Activated T-cell treated with anti-CD3 and anti-CD28 coated beads, Interleukin-2, amount 50 U/mL, for 48 hours (primary cell): Measurements from ENCODE around the gene RNASE3.
A peak's percentile ranks its signal among the peaks of the same experiment; 100 is the strongest.
"Not testable (repeated sequence)": the region's sequence is repeated elsewhere in the genome, so short reads cannot be mapped to it uniquely, and the experiment has no call there.

Source experiments
- DNase-seq, 2 experiments: peaks; one replicate each; pipeline ENCODE4 v3.0.0-alpha.2; 2020

Gene RNASE3

DNA sequence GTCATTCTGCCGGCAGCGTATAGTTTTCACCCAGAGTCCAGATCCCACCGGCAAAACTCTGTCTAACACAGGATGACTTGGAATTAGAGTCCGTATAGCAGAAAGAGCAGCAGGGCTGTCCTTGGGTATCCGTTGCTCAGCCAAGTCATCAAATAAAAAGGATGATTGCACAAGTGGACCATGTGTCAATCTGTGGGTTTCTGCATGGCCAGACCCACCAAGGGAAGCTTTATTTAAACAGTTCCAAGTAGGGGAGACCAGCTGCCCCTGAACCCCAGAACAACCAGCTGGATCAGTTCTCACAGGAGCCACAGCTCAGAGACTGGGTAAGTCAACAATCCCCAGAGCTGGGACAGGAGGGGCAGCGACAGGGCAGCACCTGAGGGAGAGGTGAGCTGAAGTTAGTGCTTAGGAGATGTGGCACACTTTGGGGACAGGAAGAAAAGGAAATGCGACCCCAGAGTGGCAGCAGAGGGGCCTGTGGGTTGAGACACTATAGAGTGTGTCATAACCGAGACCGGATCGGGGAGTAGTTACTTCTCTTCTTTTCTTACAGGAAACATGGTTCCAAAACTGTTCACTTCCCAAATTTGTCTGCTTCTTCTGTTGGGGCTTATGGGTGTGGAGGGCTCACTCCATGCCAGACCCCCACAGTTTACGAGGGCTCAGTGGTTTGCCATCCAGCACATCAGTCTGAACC, at the start of gene RNASE3:
Gene RNASE3, plus strand, starts transcription at position 260 of the 700 bp plus-strand sequence. Its CDS starts 302 bp downstream, at position 562.
- not testable (repeated sequence) for DNase-seq

DNA sequence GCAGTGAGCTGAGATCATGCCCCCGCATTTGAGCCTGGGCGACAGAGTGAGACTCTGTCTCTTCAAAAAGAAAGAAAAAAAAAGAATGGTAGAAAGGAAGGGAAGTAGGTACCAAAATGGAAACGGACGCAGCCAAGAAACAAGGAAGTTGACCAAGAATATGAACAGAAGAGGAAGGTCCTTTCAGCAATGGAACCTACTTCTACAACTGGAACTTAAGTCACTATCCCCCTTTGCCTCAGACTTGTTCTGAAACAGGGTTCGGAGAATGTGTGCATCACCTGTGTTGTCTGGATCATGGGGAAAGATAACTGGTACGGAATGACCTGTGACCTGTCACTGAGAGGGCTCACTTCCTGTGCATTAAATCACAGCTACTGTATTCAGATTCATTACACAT, 44.6 kb upstream of the RNASE3 start:
- DNase-seq, result no peak

- no peak for DNase-seq
Observed at GRCh38 chr14:20848316-20848954, 42.8 kb upstream of the RNASE3 start.

DNA sequence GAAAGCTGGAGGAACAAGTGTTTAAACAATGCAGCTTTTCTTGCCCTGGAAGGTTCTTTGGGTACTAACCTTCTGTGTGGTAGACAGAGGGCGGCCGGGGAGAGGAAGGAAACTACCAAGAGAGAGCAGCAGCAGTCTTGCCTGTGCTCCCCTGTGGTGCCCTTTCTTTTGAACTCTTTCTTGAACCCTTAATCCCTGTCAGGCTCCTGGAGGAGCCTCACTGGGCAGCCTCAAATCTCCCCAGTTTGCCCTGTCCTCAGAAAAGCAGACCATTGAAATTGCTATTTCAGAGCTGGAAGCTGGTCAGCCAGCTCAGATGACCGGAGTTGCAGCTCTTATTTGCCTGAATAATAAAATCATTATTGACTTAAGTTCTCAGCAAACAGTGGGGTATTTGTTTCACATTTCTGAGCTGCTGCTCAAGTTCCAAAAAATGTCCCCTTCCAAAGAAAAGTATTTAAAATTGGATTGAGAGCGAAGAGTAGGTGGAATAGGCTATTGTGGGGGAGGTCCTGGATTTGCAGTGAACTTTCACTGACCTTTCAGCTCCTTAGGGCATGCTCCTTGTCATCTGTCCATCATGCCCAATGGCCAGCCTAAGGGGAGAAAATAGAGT, 42.1 kb upstream of the RNASE3 start:
- DNase-seq, result no peak

- no peak for DNase-seq
Observed at GRCh38 chr14:20853042-20853441, 38.1 kb upstream of the RNASE3 start.

DNA sequence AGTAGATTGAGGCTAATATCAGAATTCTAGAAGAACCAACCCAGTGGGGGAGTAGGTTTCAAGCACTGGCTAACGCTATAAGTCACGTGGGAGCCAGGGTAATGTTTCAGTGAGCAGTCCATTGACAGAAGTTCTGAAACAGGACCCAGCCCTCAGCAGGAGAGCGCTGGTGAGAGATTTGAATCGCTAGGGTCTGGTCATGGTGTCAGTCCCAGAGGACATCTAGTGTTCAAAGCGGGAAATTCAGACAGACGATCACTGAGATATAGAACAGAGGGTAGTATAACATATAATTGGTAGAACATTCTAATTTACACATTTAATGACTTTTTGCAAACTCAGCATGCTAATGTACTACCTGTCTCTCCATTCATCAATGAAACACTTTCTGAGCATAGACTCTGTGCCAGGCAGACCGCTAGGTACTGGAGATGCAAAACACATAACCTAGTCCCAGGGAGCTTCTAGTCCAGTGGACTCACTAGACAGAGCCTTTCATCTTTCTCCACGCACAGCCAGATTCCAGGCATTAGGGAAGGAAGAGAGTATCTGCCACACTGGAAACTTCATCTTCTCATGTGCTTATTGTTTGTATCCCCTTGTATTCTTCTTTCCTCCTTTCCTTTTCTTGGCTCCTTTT, 35.4 kb upstream of the RNASE3 start:
- DNase-seq, result peak in 1 of 2 experiments; percentile 44

GRCh38 chr14:20857207-20857606, 34.0 kb upstream of the RNASE3 start:
- DNase-seq, result no peak

DNA sequence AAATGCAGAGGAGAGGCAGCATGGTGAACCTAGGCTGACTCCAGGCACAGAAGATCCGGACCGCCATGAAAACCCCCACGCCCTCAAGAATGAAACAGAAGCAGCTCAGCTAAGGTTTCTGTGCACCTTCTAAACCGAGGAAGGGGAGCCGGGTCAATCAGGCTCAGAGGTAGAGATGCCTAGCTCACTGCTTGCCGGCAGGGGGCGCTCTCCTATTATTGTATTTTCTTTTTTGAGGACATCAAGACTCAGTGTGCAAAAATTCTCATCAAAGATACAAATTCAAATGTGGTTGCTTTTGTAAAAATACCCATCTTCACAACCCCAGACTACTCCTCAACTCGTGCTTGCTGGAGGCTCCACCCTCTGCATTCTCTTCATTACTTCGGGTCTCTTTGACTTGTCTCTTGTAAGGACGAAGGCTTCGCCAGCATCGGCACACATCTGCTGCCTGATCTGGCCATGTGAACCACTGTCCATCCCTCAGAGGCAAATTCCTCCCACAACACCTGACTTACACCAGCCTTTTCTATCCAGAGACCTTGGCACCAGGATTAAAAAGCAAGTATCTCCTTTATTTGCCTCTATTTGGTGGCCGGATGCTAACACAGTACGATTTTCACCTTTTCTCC, 33.4 kb upstream of the RNASE3 start:
- peak; percentile 77 for DNase-seq

DNA sequence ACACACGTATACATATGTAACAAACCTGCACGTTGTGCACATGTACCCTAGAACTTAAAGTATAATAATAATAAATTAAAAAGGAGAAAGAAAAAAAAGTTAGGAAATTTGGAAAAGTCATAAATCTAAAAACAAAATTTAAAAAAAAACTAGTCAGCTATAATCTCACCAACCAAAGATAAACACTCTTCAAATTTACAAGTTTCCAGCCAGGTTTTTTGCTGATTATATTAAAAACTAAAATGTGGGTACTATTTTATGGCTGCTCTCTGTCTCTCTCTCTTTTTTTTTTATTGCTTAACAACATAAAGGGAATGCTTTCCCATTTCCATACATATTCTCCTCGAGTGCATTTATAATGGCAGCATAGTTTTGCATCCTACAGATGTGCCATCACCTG, 25.0 kb upstream of the RNASE3 start:
- no peak for DNase-seq

- DNase-seq, result no peak
Observed at GRCh38 chr14:20866963-20867362, 24.2 kb upstream of the RNASE3 start.

- peak; percentile 90 to 91 for DNase-seq
Observed at GRCh38 chr14:20873370-20874177, 17.6 kb upstream of the RNASE3 start.

DNA sequence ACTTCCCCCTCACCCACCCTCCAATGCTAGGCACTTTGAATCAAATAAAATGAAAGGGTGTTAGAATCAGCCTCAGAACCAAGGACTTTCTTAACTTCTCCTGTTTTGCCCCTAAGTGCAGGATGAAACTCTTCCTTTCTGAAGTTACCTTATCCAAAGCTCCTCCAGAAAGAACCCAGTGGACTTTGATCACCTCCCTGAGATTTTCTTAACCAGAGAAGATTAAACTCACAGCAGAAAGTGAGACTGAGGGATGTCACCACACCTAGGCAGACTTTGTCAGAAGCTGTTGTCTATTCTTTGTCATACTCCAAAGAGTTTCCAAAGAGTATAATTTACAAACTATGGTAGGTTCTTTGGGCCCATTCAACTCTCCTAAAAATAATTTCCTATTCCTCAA, 14.2 kb upstream of the RNASE3 start:
- no peak for DNase-seq

DNA sequence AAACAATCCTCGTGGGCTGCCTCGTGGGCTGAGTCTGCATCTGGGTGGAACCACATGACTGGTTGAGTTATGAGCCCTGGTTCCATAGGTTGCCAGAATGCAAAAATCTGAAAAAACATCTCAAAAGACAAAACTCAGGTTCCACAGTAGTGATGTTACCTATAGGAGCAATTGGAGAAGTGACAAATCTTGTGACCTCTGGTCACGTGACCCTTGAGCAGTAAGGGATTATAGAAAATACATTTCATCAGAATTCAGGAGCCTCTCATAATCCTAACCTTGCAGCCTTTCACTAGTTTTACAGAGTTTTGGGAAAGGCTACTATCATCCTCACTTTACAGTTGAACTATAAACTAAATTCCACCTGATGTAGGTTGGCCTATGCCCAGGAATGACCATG, 12.5 kb upstream of the RNASE3 start:
- no peak for DNase-seq

DNA sequence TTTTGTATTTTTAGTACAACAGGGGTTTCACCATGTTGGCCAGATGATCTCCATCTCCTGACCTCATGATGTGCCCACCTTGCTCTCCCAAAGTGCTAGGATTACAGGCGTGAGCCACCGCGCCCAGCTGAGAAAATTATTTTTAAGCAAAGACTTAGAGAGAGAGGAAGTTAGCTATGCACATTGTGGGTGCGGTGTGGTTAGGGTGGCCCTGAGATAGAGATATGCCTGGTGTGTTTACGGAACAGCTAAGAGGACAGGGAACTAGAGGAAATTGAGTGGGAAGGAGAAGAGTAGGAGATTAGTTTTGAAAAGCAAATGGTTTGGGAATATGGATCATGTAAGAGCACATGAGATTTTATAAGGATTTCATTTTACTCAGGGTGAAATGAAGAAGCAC, 10.0 kb upstream of the RNASE3 start:
- not testable (repeated sequence) for DNase-seq

- not testable (repeated sequence) for DNase-seq
Observed at GRCh38 chr14:20882787-20883186, 8.4 kb upstream of the RNASE3 start.

- not testable (repeated sequence) for DNase-seq
Observed at GRCh38 chr14:20888411-20888810, 2.8 kb upstream of the RNASE3 start.

DNA sequence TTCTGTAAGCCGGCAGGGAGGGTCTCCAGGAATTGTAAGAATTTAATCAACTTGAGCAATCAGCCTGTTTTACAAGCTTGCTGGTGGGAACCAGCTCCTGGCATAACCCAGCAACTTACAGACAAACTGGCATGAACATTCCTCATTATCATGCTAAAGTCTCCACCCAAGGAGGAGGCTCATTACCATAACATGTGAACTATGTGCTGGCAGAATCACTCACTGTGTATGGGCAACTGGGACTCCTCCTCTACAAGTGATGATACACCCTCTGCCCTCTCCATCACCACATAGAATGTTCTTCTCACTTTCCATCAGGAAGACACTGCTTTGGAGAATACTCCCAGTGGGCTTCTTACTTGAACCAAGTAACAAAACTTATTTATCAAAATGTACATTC, 4.1 kb downstream of the RNASE3 start:
- DNase-seq, result not testable (repeated sequence)

- DNase-seq, result no peak
Observed at GRCh38 chr14:20904393-20905029, 13.3 kb downstream of the RNASE3 start.

GRCh38 chr14:20905676-20906075, 14.5 kb downstream of the RNASE3 start:
- no peak for DNase-seq

DNA sequence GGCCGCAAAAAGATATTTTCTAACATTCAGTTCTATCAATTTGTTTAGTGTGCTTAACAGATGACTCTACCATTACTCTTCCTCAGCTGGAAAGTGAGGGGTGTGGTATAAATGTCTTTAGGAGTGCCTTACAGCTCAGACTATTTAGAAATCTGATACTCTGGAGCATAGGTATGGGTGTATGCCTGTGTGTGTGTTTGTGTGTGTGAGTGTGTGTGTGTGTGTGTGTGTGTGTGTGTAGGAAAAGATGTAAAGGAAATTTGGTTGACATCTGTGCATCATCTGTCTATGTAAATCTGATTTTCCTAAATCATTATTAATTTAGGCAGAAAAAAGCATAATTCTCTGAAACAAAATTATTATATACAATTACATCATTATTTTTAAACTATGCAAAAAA, 16.0 kb downstream of the RNASE3 start:
- DNase-seq, result no peak

GRCh38 chr14:20910822-20911221, 19.6 kb downstream of the RNASE3 start:
- not testable (repeated sequence) for DNase-seq
